ENCODE measurements around the gene ALPP.

ALPP gene

GRCh38 chr2:232347369-232347768, 31.2 kb upstream of the ALPP start:
- TF ChIP-seq CTCF (IDR thresholded peaks at IDR 0.05; ENCODE audit: borderline replicate concordance, insufficient read depth, low read depth, low read length): no peak
- no peak overlapping the region for H3K4me3 ChIP-seq (ENCODE audit: low read depth, low read length)

GRCh38 chr2:232348936-232349335, 29.6 kb upstream of the ALPP start:
- no peak overlapping the region for H3K4me3 ChIP-seq (ENCODE audit: low read depth, low read length)
- no peak for TF ChIP-seq CTCF (IDR thresholded peaks at IDR 0.05; ENCODE audit: borderline replicate concordance, insufficient read depth, low read depth, low read length)

- no peak overlapping the region for H3K4me3 ChIP-seq (ENCODE audit: low read depth, low read length)
- TF ChIP-seq CTCF (IDR thresholded peaks at IDR 0.05; ENCODE audit: borderline replicate concordance, insufficient read depth, low read depth, low read length): no peak
Measured at GRCh38 chr2:232349546-232349945, 29.0 kb upstream of the ALPP start.

GRCh38 chr2:232349946-232350635, 28.5 kb upstream of the ALPP start:
- H3K4me3 ChIP-seq (ENCODE audit: low read depth, low read length): no peak overlapping the region
- TF ChIP-seq CTCF (IDR thresholded peaks at IDR 0.05; ENCODE audit: borderline replicate concordance, insufficient read depth, low read depth, low read length): no peak

GRCh38 chr2:232350804-232351685, 27.5 kb upstream of the ALPP start:
- no peak for TF ChIP-seq CTCF (IDR thresholded peaks at IDR 0.05; ENCODE audit: borderline replicate concordance, insufficient read depth, low read depth, low read length)

GRCh38 chr2:232351686-232352510, 26.7 kb upstream of the ALPP start:
- H3K4me3 ChIP-seq (ENCODE audit: low read depth, low read length): no peak overlapping the region

More at GRCh38 chr2:232350804-232351685, 27.5 kb upstream of the ALPP start:
- H3K4me3 ChIP-seq (ENCODE audit: low read depth, low read length): no peak overlapping the region

More at GRCh38 chr2:232351686-232352510, 26.7 kb upstream of the ALPP start:
- TF ChIP-seq CTCF (IDR thresholded peaks at IDR 0.05; ENCODE audit: borderline replicate concordance, insufficient read depth, low read depth, low read length): no peak

Data from GM12875 (cell line).